ENCODE results near the gene UMAD1.

UMAD1 gene

GRCh38 chr7:7686811-7687508, 46.4 kb downstream of the UMAD1 start:
- no peaks in the 10 kb centered on the region for H3K9me3 Mint-ChIP-seq
- no peak for ATAC-seq (replicated peaks)
- no peak overlapping the region for H3K27ac Mint-ChIP-seq
- DNase-seq, result no peak
- H3K27me3 Mint-ChIP-seq, result no peaks in the 10 kb centered on the region
- no peak overlapping the region for H3K4me3 Mint-ChIP-seq
- peaks cover 5 to 17% of the 10 kb centered on the region in 2 donors for H3K4me1 Mint-ChIP-seq (ENCODE audit: low read depth in 2 of 2)
- H3K36me3 Mint-ChIP-seq (ENCODE audit: insufficient read depth), result no peaks in the 10 kb centered on the region

GRCh38 chr7:7687800-7688199, 47.2 kb downstream of the UMAD1 start:
- DNase-seq (no peak), ATAC-seq (replicated peaks) (no peak)
- H3K9me3 Mint-ChIP-seq, result no peaks in the 10 kb centered on the region
- H3K27ac Mint-ChIP-seq, result no peak overlapping the region
- peaks cover 2 to 17% of the 10 kb centered on the region in 2 donors for H3K4me1 Mint-ChIP-seq (ENCODE audit: low read depth in 2 of 2)
- no peaks in the 10 kb centered on the region for H3K36me3 Mint-ChIP-seq (ENCODE audit: insufficient read depth)
- no peaks in the 10 kb centered on the region for H3K27me3 Mint-ChIP-seq
- no peak overlapping the region for H3K4me3 Mint-ChIP-seq

GRCh38 chr7:7688310-7688709, 47.8 kb downstream of the UMAD1 start:
- no peaks in the 10 kb centered on the region for H3K36me3 Mint-ChIP-seq (ENCODE audit: insufficient read depth)
- ATAC-seq (replicated peaks) (no peak), DNase-seq (no peak)
- H3K27me3 Mint-ChIP-seq, result no peaks in the 10 kb centered on the region
- no peaks in the 10 kb centered on the region for H3K9me3 Mint-ChIP-seq
- no peak overlapping the region for H3K27ac Mint-ChIP-seq
- peaks cover 0 to 17% of the 10 kb centered on the region in 2 donors for H3K4me1 Mint-ChIP-seq (ENCODE audit: low read depth in 2 of 2)
- H3K4me3 Mint-ChIP-seq, result no peak overlapping the region

GRCh38 chr7:7688956-7689355, 48.4 kb downstream of the UMAD1 start:
- ATAC-seq (replicated peaks) (no peak), DNase-seq (no peak)
- Mint-ChIP-seq H3K27me3 (no peaks in the 10 kb centered on the region), H3K27ac (peak overlapping the region in 1 of 2 donors; percentile 1), H3K4me1 (ENCODE audit: low read depth in 2 of 2) (peaks cover 0 to 17% of the 10 kb centered on the region in 2 donors), H3K9me3 (no peaks in the 10 kb centered on the region), H3K4me3 (no peak overlapping the region), H3K36me3 (ENCODE audit: insufficient read depth) (no peaks in the 10 kb centered on the region)

- no peak overlapping the region for H3K4me3 Mint-ChIP-seq
- DNase-seq (no peak), ATAC-seq (replicated peaks) (no peak)
- H3K4me1 Mint-ChIP-seq (ENCODE audit: low read depth in 2 of 2), result peaks cover 3 to 11% of the 10 kb centered on the region in 2 donors
- no peaks in the 10 kb centered on the region for H3K27me3 Mint-ChIP-seq
- no peak overlapping the region for H3K27ac Mint-ChIP-seq
- H3K9me3 Mint-ChIP-seq, result no peaks in the 10 kb centered on the region
- H3K36me3 Mint-ChIP-seq (ENCODE audit: insufficient read depth), result no peaks in the 10 kb centered on the region
Observed at GRCh38 chr7:7693881-7694280, 53.3 kb downstream of the UMAD1 start.

- Mint-ChIP-seq H3K4me1 (ENCODE audit: low read depth in 2 of 2) (peaks cover 4 to 12% of the 10 kb centered on the region in 2 donors), H3K27me3 (no peaks in the 10 kb centered on the region), H3K27ac (peak overlapping the region in 1 of 2 donors; percentile 57), H3K9me3 (no peaks in the 10 kb centered on the region), H3K36me3 (ENCODE audit: insufficient read depth) (no peaks in the 10 kb centered on the region), H3K4me3 (no peak overlapping the region)
- no peak for DNase-seq
- no peak for ATAC-seq (replicated peaks)
Observed at GRCh38 chr7:7694542-7694941, 54.0 kb downstream of the UMAD1 start.

- ATAC-seq (replicated peaks) (no peak), DNase-seq (no peak)
- no peak overlapping the region for H3K27ac Mint-ChIP-seq
- H3K4me3 Mint-ChIP-seq, result no peak overlapping the region
- no peaks in the 10 kb centered on the region for H3K9me3 Mint-ChIP-seq
- no peaks in the 10 kb centered on the region for H3K36me3 Mint-ChIP-seq (ENCODE audit: insufficient read depth)
- H3K27me3 Mint-ChIP-seq, result no peaks in the 10 kb centered on the region
- peaks cover 8 to 16% of the 10 kb centered on the region in 2 donors for H3K4me1 Mint-ChIP-seq (ENCODE audit: low read depth in 2 of 2)
Observed at GRCh38 chr7:7695111-7695817, 54.7 kb downstream of the UMAD1 start.

GRCh38 chr7:7696458-7697119, 56.0 kb downstream of the UMAD1 start:
- H3K27me3 Mint-ChIP-seq, result no peaks in the 10 kb centered on the region
- H3K36me3 Mint-ChIP-seq (ENCODE audit: insufficient read depth), result peaks cover 2% of the 10 kb centered on the region
- no peak overlapping the region for H3K4me3 Mint-ChIP-seq
- peaks cover 8 to 18% of the 10 kb centered on the region in 2 donors for H3K4me1 Mint-ChIP-seq (ENCODE audit: low read depth in 2 of 2)
- ATAC-seq (replicated peaks) (no peak), DNase-seq (no peak)
- H3K9me3 Mint-ChIP-seq, result no peaks in the 10 kb centered on the region
- no peak overlapping the region for H3K27ac Mint-ChIP-seq

- H3K27me3 Mint-ChIP-seq, result no peaks in the 10 kb centered on the region
- H3K9me3 Mint-ChIP-seq, result no peaks in the 10 kb centered on the region
- peaks cover 8 to 22% of the 10 kb centered on the region in 2 donors for H3K4me1 Mint-ChIP-seq (ENCODE audit: low read depth in 2 of 2)
- H3K4me3 Mint-ChIP-seq, result no peak overlapping the region
- H3K36me3 Mint-ChIP-seq (ENCODE audit: insufficient read depth), result peaks cover 2% of the 10 kb centered on the region
- no peak overlapping the region for H3K27ac Mint-ChIP-seq
- DNase-seq (no peak), ATAC-seq (replicated peaks) (no peak)
Observed at GRCh38 chr7:7698930-7699329, 58.4 kb downstream of the UMAD1 start.

- H3K27me3 Mint-ChIP-seq, result no peaks in the 10 kb centered on the region
- ATAC-seq (replicated peaks), result no peak
- peak overlapping the region; percentile 49 to 50 for H3K27ac Mint-ChIP-seq
Observed at GRCh38 chr7:7699380-7699779, 58.8 kb downstream of the UMAD1 start.

GRCh38 chr7:7699970-7700369, 59.4 kb downstream of the UMAD1 start:
- Mint-ChIP-seq H3K27me3 (no peaks in the 10 kb centered on the region), H3K36me3 (ENCODE audit: insufficient read depth) (peaks cover 2% of the 10 kb centered on the region), H3K4me1 (ENCODE audit: low read depth in 2 of 2) (peaks cover 8 to 18% of the 10 kb centered on the region in 2 donors), H3K27ac (peak overlapping the region; percentile 49 to 50), H3K4me3 (no peak overlapping the region), H3K9me3 (no peaks in the 10 kb centered on the region)
- no peak for ATAC-seq (replicated peaks)
- DNase-seq, result no peak

More at GRCh38 chr7:7699380-7699779, 58.8 kb downstream of the UMAD1 start:
- Mint-ChIP-seq H3K4me3 (no peak overlapping the region), H3K4me1 (ENCODE audit: low read depth in 2 of 2) (peaks cover 8 to 22% of the 10 kb centered on the region in 2 donors), H3K36me3 (ENCODE audit: insufficient read depth) (peaks cover 2% of the 10 kb centered on the region), H3K9me3 (no peaks in the 10 kb centered on the region)
- no peak for DNase-seq

- H3K9me3 Mint-ChIP-seq, result no peaks in the 10 kb centered on the region
- DNase-seq (no peak), ATAC-seq (replicated peaks) (no peak)
- peaks cover 2% of the 10 kb centered on the region for H3K36me3 Mint-ChIP-seq (ENCODE audit: insufficient read depth)
- no peaks in the 10 kb centered on the region for H3K27me3 Mint-ChIP-seq
- H3K4me3 Mint-ChIP-seq, result no peak overlapping the region
- H3K27ac Mint-ChIP-seq, result peak overlapping the region in 1 of 2 donors; percentile 6
- peaks cover 10 to 26% of the 10 kb centered on the region in 2 donors for H3K4me1 Mint-ChIP-seq (ENCODE audit: low read depth in 2 of 2)
Observed at GRCh38 chr7:7701527-7701926, 61.0 kb downstream of the UMAD1 start.

GRCh38 chr7:7702826-7703225, 62.3 kb downstream of the UMAD1 start:
- H3K4me3 Mint-ChIP-seq, result no peak overlapping the region
- no peak overlapping the region for H3K27ac Mint-ChIP-seq
- H3K27me3 Mint-ChIP-seq, result no peaks in the 10 kb centered on the region

More at GRCh38 chr7:7702826-7703225, 62.3 kb downstream of the UMAD1 start:
- ATAC-seq (replicated peaks) (no peak), DNase-seq (no peak)
- peaks cover 2% of the 10 kb centered on the region for H3K36me3 Mint-ChIP-seq (ENCODE audit: insufficient read depth)
- H3K4me1 Mint-ChIP-seq (ENCODE audit: low read depth in 2 of 2), result peaks cover 10 to 23% of the 10 kb centered on the region in 2 donors
- H3K9me3 Mint-ChIP-seq, result no peaks in the 10 kb centered on the region
